GM23338 (cell line): Measurements from ENCODE around the gene PCBP3. TPM values are rescaled to one million over a fixed set of nuclear protein-coding genes. Genes with fewer than 3 reads are reported as not detected.

Experiments
- ATAC-seq: fragments of 200-7000 bp; cut with Tn5 transposase; 3 replicates; pipeline ENCODE4 v1.9.1; 2020
- DNase-seq: peaks from one replicate; pipeline ENCODE4 v3.0.0-alpha.2; 2015; ENCODE audit warnings: low spot score
- H2AFZ ChIP-seq: fragments of 200-600 bp; sonication (generic); 2 replicates; pipeline ENCODE4 v1.8.0; 2016; ENCODE audit warnings: antibody characterized with exemption, mild to moderate bottlenecking, moderate library complexity
- H3F3A ChIP-seq: fragments of 200-600 bp; sonication (generic); replicated peaks from 2 replicates; pipeline ENCODE4 v1.8.0; 2017; ENCODE audit warnings: antibody characterized with exemption, mixed run types, low read depth
- H3K27ac ChIP-seq: fragments of 200-600 bp; sonication (generic); 2 replicates; pipeline ENCODE4 v1.6.1; 2016; ENCODE audit warnings: low read depth
- H3K27me3 ChIP-seq: fragments of 200-600 bp; sonication (generic); 2 replicates; pipeline ENCODE4 v1.8.0; 2016; ENCODE audit warnings: mild to moderate bottlenecking, mixed run types, moderate library complexity; ENCODE audit not compliant: insufficient read depth
- H3K36me3 ChIP-seq: fragments of 200-600 bp; sonication (generic); 2 replicates; pipeline ENCODE4 v1.8.0; 2016; ENCODE audit warnings: mild to moderate bottlenecking; ENCODE audit not compliant: insufficient read depth
- H3K4me1 ChIP-seq: fragments of 200-600 bp; sonication (generic); 2 replicates; pipeline ENCODE4 v1.8.0; 2016; ENCODE audit warnings: mild to moderate bottlenecking, moderate library complexity; ENCODE audit not compliant: insufficient read depth
- H3K4me2 ChIP-seq: fragments of 200-600 bp; sonication (generic); 2 replicates; pipeline ENCODE4 v1.7.1; 2017; ENCODE audit warnings: mixed run types
- H3K4me3 ChIP-seq: fragments of 200-600 bp; sonication (generic); 2 replicates; pipeline ENCODE4 v1.6.1; 2016; ENCODE audit warnings: mixed run types
- H3K79me2 ChIP-seq: fragments of 200-600 bp; sonication (generic); replicated peaks from 2 replicates; pipeline ENCODE4 v1.8.0; 2017; ENCODE audit warnings: mild to moderate bottlenecking; ENCODE audit not compliant: insufficient read depth
- H3K9me2 ChIP-seq: fragments of 200-600 bp; sonication (generic); 2 replicates; pipeline ENCODE4 v1.8.0; 2017; ENCODE audit not compliant: insufficient read depth
- H4K20me1 ChIP-seq: fragments of 200-600 bp; sonication (generic); replicated peaks from 2 replicates; pipeline ENCODE4 v1.8.0; 2017; ENCODE audit warnings: mild to moderate bottlenecking; ENCODE audit not compliant: insufficient read depth
- H3K27ac Mint-ChIP-seq: 2 replicates; pipeline ENCODE4 v1.8.0; 2020; ENCODE audit warnings: inconsistent platforms, mild to moderate bottlenecking, moderate library complexity, mixed read lengths
- H3K27me3 Mint-ChIP-seq: 3 replicates; pipeline ENCODE4 v1.8.0; 2022; ENCODE audit warnings: low read depth, mild to moderate bottlenecking, moderate library complexity, mixed read lengths, inconsistent platforms; ENCODE audit not compliant: insufficient read depth, poor library complexity
- H3K36me3 Mint-ChIP-seq: 3 replicates; pipeline ENCODE4 v1.8.0; 2021; ENCODE audit warnings: low read depth, mild to moderate bottlenecking, inconsistent platforms, moderate library complexity, mixed read lengths
- H3K4me1 Mint-ChIP-seq: 3 replicates; pipeline ENCODE4 v1.8.0; 2020; ENCODE audit warnings: mild to moderate bottlenecking, inconsistent platforms, mixed read lengths
- H3K4me3 Mint-ChIP-seq: 3 replicates; pipeline ENCODE4 v1.8.0; 2021; ENCODE audit warnings: moderate library complexity, mild to moderate bottlenecking, inconsistent platforms, mixed read lengths
- H3K9me3 Mint-ChIP-seq: 3 replicates; pipeline ENCODE4 v1.8.0; 2020; ENCODE audit warnings: moderate library complexity, mild to moderate bottlenecking, inconsistent platforms, mixed read lengths
- CREB1 ChIP-seq: fragments of 250-450 bp; sonication (Bioruptor Pico); IDR thresholded peaks from 2 replicates; pipeline ENCODE4 v1.5.0; 2020; ENCODE audit warnings: low read depth, mild to moderate bottlenecking, moderate library complexity
- EZH2phosphoT487 ChIP-seq: fragments of 200-600 bp; sonication (generic); IDR thresholded peaks from one replicate; pipeline ENCODE4 v1.8.1; 2018; ENCODE audit warnings: antibody characterized with exemption; ENCODE audit not compliant: unreplicated experiment
- JUNB ChIP-seq: IDR thresholded peaks from one replicate; pipeline ENCODE4 v1.6.1; 2016; ENCODE audit warnings: antibody characterized with exemption; ENCODE audit not compliant: unreplicated experiment
- NANOG ChIP-seq: IDR thresholded peaks from 2 replicates; pipeline ENCODE4 v1.6.1; 2016; ENCODE audit warnings: antibody characterized with exemption, borderline replicate concordance
- POLR2AphosphoS5 ChIP-seq: IDR thresholded peaks from 2 replicates; pipeline ENCODE4 v1.6.1; 2016; ENCODE audit warnings: antibody characterized with exemption, low read depth
- ZNF331 ChIP-seq: fragments of 250-450 bp; sonication (Bioruptor Pico); IDR thresholded peaks from 2 replicates; pipeline ENCODE4 v1.5.0; 2020; ENCODE audit warnings: low read depth, mild to moderate bottlenecking, moderate library complexity
- polyA plus RNA-seq: library from polyadenylated mRNA; unstranded; fragments of >200 nt; fragmentation: Nextera tagmentation; extraction: Ambion mirVana; gene quantifications from 2 replicates; pipeline ENCODE4 v1.2.1, GENCODE V29; 2016
- total RNA-seq: library from RNA; depleted of rRNA; stranded (reverse); fragments of >200 nt; shearing (Covaris generic); gene quantifications from 2 replicates; pipeline ENCODE4 v1.2.3, GENCODE V29; 2014
- TF ChIP-seq, protein P1 (sequence below): IDR thresholded peaks from one replicate; pipeline ENCODE4 v1.6.1; 2018; ENCODE audit warnings: antibody characterized with exemption; ENCODE audit not compliant: unreplicated experiment
- TF ChIP-seq, protein P2 (sequence below): fragments of 250-450 bp; sonication (Bioruptor Pico); IDR thresholded peaks from 2 replicates; pipeline ENCODE4 v1.5.0; 2020; ENCODE audit warnings: mild to moderate bottlenecking, moderate library complexity

PCBP3 gene
- total and polyA plus RNA-seq, 2 experiments from 2014 or later: 7.1 to 9.1 TPM

DNA sequence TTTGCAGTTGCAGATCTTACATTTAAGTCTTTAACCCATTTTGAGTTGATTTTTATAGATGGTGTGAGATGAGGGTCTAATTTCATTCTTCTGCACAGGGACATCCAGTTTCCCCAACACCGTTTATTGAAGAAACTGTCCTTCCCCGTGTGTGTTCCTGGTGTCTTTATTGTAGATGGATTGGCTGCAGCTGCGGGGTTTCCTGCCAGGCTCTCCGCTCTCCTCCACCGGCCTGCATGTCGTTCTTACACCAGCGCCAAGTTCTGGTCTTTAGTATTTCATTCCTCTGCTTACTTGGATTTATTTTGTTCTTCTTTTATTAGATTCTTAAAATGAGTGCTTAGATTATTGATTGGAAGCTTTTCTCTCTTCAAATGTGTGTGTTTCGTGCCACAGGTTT is 239.1 kb downstream of the PCBP3 start:
- TF ChIP-seq CREB1 (CRISPR knock-in tag) (no peak), EZH2phosphoT487 (no peak), NANOG (no peak), JUNB (no peak), POLR2AphosphoS5 (no peak), ZNF331 (CRISPR knock-in tag) (no peak)
- TF ChIP-seq, protein P1, sequence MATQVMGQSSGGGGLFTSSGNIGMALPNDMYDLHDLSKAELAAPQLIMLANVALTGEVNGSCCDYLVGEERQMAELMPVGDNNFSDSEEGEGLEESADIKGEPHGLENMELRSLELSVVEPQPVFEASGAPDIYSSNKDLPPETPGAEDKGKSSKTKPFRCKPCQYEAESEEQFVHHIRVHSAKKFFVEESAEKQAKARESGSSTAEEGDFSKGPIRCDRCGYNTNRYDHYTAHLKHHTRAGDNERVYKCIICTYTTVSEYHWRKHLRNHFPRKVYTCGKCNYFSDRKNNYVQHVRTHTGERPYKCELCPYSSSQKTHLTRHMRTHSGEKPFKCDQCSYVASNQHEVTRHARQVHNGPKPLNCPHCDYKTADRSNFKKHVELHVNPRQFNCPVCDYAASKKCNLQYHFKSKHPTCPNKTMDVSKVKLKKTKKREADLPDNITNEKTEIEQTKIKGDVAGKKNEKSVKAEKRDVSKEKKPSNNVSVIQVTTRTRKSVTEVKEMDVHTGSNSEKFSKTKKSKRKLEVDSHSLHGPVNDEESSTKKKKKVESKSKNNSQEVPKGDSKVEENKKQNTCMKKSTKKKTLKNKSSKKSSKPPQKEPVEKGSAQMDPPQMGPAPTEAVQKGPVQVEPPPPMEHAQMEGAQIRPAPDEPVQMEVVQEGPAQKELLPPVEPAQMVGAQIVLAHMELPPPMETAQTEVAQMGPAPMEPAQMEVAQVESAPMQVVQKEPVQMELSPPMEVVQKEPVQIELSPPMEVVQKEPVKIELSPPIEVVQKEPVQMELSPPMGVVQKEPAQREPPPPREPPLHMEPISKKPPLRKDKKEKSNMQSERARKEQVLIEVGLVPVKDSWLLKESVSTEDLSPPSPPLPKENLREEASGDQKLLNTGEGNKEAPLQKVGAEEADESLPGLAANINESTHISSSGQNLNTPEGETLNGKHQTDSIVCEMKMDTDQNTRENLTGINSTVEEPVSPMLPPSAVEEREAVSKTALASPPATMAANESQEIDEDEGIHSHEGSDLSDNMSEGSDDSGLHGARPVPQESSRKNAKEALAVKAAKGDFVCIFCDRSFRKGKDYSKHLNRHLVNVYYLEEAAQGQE: no peak
- TF ChIP-seq, protein P2, sequence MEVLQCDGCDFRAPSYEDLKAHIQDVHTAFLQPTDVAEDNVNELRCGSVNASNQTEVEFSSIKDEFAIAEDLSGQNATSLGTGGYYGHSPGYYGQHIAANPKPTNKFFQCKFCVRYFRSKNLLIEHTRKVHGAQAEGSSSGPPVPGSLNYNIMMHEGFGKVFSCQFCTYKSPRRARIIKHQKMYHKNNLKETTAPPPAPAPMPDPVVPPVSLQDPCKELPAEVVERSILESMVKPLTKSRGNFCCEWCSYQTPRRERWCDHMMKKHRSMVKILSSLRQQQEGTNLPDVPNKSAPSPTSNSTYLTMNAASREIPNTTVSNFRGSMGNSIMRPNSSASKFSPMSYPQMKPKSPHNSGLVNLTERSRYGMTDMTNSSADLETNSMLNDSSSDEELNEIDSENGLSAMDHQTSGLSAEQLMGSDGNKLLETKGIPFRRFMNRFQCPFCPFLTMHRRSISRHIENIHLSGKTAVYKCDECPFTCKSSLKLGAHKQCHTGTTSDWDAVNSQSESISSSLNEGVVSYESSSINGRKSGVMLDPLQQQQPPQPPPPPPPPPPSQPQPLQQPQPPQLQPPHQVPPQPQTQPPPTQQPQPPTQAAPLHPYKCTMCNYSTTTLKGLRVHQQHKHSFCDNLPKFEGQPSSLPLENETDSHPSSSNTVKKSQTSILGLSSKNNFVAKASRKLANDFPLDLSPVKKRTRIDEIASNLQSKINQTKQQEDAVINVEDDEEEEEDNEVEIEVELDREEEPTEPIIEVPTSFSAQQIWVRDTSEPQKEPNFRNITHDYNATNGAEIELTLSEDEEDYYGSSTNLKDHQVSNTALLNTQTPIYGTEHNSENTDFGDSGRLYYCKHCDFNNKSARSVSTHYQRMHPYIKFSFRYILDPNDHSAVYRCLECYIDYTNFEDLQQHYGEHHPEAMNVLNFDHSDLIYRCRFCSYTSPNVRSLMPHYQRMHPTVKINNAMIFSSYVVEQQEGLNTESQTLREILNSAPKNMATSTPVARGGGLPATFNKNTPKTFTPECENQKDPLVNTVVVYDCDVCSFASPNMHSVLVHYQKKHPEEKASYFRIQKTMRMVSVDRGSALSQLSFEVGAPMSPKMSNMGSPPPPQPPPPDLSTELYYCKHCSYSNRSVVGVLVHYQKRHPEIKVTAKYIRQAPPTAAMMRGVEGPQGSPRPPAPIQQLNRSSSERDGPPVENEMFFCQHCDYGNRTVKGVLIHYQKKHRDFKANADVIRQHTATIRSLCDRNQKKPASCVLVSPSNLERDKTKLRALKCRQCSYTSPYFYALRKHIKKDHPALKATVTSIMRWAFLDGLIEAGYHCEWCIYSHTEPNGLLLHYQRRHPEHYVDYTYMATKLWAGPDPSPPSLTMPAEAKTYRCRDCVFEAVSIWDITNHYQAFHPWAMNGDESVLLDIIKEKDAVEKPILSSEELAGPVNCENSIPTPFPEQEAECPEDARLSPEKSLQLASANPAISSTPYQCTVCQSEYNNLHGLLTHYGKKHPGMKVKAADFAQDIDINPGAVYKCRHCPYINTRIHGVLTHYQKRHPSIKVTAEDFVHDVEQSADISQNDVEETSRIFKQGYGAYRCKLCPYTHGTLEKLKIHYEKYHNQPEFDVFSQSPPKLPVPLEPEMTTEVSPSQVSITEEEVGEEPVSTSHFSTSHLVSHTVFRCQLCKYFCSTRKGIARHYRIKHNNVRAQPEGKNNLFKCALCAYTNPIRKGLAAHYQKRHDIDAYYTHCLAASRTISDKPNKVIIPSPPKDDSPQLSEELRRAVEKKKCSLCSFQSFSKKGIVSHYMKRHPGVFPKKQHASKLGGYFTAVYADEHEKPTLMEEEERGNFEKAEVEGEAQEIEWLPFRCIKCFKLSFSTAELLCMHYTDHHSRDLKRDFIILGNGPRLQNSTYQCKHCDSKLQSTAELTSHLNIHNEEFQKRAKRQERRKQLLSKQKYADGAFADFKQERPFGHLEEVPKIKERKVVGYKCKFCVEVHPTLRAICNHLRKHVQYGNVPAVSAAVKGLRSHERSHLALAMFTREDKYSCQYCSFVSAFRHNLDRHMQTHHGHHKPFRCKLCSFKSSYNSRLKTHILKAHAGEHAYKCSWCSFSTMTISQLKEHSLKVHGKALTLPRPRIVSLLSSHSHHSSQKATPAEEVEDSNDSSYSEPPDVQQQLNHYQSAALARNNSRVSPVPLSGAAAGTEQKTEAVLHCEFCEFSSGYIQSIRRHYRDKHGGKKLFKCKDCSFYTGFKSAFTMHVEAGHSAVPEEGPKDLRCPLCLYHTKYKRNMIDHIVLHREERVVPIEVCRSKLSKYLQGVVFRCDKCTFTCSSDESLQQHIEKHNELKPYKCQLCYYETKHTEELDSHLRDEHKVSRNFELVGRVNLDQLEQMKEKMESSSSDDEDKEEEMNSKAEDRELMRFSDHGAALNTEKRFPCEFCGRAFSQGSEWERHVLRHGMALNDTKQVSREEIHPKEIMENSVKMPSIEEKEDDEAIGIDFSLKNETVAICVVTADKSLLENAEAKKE (CRISPR knock-in tag): no peak
- DNase-seq: no peak
- H3K27me3 Mint-ChIP-seq: peaks cover 5% of the 10 kb centered on the region
- H3K36me3 ChIP-seq: no peaks in the 10 kb centered on the region
- H3K4me2 ChIP-seq: no peak overlapping the region
- H3K4me1 ChIP-seq: no peaks in the 10 kb centered on the region
- H3K4me1 Mint-ChIP-seq: no peaks in the 10 kb centered on the region
- H3K79me2 ChIP-seq: no peaks in the 10 kb centered on the region
- no peaks in the 10 kb centered on the region for H3K9me3 Mint-ChIP-seq
- H3K27me3 ChIP-seq: no peaks in the 10 kb centered on the region
- H3F3A ChIP-seq: no peaks in the 10 kb centered on the region
- no peak for ATAC-seq
- H2AFZ ChIP-seq: no peak overlapping the region
- H3K36me3 Mint-ChIP-seq: no peaks in the 10 kb centered on the region
- H3K4me3 Mint-ChIP-seq: no peak overlapping the region
- no peak overlapping the region for H3K27ac ChIP-seq
- no peak overlapping the region for H3K27ac Mint-ChIP-seq
- no peaks in the 10 kb centered on the region for H4K20me1 ChIP-seq
- H3K4me3 ChIP-seq: no peak overlapping the region
- no peaks in the 10 kb centered on the region for H3K9me2 ChIP-seq
